ENCODE data around the gene C4orf51.

C4orf51 gene

GRCh38 chr4:145656156-145656555 is 23.8 kb upstream of the C4orf51 start:
- no peak for DNase-seq (ENCODE audit: low read depth)
- H3K4me3 ChIP-seq (ENCODE audit: low read depth, low read length), result no peak overlapping the region
- no peak for TF ChIP-seq CTCF (IDR thresholded peaks at IDR 0.05; ENCODE audit: low read depth, low read length, missing control alignments)

GRCh38 chr4:145660064-145660463 is 19.9 kb upstream of the C4orf51 start:
- DNase-seq (ENCODE audit: low read depth), result no peak
- no peak overlapping the region for H3K4me3 ChIP-seq (ENCODE audit: low read depth, low read length)
- TF ChIP-seq CTCF (IDR thresholded peaks at IDR 0.05; ENCODE audit: low read depth, low read length, missing control alignments), result no peak

GRCh38 chr4:145663194-145663593 is 16.8 kb upstream of the C4orf51 start:
- no peak overlapping the region for H3K4me3 ChIP-seq (ENCODE audit: low read depth, low read length)
- no peak for DNase-seq (ENCODE audit: low read depth)
- TF ChIP-seq CTCF (IDR thresholded peaks at IDR 0.05; ENCODE audit: low read depth, low read length, missing control alignments), result no peak

GRCh38 chr4:145665773-145666172 is 14.2 kb upstream of the C4orf51 start:
- no peak overlapping the region for H3K4me3 ChIP-seq (ENCODE audit: low read depth, low read length)
- no peak for DNase-seq (ENCODE audit: low read depth)

GRCh38 chr4:145670422-145670821 is 9.5 kb upstream of the C4orf51 start:
- no peak for TF ChIP-seq CTCF (IDR thresholded peaks at IDR 0.05; ENCODE audit: low read depth, low read length, missing control alignments)
- DNase-seq (ENCODE audit: low read depth), result no peak
- no peak overlapping the region for H3K4me3 ChIP-seq (ENCODE audit: low read depth, low read length)

More at GRCh38 chr4:145665773-145666172, 14.2 kb upstream of the C4orf51 start:
- TF ChIP-seq CTCF (IDR thresholded peaks at IDR 0.05; ENCODE audit: low read depth, low read length, missing control alignments), result no peak

GRCh38 chr4:145679520-145679919 is 426 bp upstream of the C4orf51 start:
- no peak overlapping the region for H3K4me3 ChIP-seq (ENCODE audit: low read depth, low read length)
- no peak for DNase-seq (ENCODE audit: low read depth)
- no peak for TF ChIP-seq CTCF (IDR thresholded peaks at IDR 0.05; ENCODE audit: low read depth, low read length, missing control alignments)

- no peak for TF ChIP-seq CTCF (IDR thresholded peaks at IDR 0.05; ENCODE audit: low read depth, low read length, missing control alignments)
- DNase-seq (ENCODE audit: low read depth), result no peak
These were observed 956 bp downstream of the C4orf51 start for GRCh38 chr4:145680902-145681301.

More at GRCh38 chr4:145680902-145681301, 956 bp downstream of the C4orf51 start:
- no peak overlapping the region for H3K4me3 ChIP-seq (ENCODE audit: low read depth, low read length)
